ENCODE results near the gene CFAP99.

The CFAP99 gene

DNA sequence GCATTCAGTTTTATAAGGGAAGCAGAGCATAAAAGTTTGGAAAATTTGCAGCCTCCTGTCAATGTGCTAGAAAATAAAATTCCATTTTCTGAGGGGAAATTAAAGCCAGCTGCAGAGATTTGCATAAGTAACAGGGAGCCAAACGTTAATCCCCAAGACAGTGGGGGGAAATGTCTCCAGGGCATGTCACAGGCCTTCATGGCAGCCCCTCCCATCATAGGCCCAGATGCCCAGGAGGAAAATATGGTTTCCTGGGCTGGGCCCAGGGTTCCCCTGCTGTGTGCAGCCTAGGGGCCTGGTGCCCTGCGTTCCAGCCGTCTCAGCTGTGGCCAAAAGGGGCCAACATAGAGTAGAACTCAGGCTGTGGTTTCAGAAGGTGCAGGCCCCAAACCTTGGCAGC is 59.5 kb downstream of the CFAP99 start:
- no peak for DNase-seq

DNA sequence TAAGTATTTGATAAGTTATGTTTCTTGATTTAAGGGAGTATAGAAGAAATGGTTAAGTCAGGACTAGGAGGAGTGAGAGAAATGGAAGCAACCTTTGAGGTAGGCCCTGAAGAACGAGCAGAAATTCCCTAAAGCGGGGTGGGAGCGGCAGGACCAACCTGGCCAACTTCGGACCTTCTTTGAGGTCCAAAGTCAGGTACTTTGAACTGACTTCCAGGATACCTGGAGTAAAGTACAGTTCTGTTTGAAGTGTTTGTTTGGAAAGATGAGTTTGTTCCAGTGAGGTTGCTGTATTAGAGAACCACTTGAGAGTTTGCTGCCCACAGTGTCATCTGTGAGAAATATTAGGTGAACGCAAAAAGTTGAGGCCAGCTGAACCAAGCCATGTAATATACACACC is 61.9 kb downstream of the CFAP99 start:
- no peak for DNase-seq

DNA sequence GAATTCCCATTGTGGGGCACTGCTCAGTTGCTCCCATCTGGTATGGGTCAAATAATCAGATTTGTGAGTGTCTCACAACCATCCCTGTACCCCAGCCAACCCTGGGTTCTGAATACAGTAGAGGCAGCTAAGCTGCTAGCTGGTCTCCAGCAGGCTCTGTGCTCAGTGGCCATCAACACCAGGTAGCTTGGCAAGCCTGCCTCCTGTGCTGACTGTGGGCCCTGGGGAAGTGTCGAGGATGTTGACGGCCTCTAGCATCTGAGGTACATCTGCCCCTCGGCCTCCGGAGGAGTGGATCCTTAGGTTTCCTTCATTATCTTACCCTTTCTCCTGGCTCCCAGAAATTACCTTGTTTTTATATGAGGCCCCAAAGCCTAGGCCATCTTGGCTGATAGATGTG is 63.4 kb downstream of the CFAP99 start:
- DNase-seq, result no peak

DNA sequence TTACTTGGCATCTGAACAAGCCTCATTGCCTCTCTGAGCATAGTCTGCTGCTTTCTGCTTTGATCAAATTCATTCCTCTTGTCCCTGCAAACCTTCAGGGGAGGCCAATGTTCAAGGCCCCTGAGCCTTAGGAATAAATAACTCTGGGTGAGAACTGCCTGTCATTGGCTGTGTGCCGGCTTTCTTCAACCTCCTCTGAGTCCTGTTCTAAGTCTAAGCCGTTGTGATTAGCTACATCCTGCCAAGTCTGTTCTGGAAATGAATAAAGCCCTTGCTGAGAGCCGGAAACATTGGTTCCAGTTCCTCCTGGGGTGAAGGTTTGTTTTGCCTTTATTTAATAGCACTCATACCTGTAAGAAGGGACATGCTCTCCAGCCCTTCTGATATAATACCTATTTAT is 63.9 kb downstream of the CFAP99 start:
- DNase-seq, result peak; percentile 42

DNA sequence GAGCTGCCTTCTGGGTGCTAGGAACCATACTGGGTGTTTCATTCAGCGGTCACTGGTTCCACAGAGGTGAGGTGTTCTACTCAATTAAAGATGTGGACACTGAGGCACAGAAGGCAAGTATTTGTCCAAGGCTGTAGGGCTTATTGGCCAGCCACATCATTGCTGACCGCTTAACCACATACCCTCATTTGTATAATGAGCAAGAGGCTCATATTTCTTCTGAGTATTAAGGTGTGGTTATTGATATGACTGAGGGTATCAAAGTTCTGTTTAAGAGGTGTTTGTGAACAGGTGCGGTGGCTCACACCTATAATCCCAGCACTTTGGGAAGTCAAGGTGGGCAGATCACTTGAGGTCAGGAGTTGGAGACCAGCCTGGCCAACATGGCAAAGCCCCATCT is 64.5 kb downstream of the CFAP99 start:
- DNase-seq, result no peak

DNA sequence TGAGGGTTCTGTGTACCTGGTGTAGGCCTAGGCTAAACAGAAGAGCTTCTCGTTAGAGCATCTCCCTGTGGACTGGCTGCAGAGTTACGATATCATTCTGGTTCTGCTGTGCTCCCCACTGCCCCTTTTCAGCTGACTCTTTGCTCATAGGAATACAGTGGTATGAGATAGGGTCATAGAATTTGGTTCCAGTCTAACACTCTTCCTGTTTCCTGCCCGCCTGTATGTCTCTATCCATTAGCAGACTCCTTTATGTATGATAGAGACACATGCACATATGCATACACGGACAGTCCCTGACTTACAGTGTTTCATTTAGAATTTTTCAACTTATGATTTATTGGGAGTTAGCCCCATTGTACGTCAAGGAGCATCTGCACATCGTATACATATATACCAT is 65.4 kb downstream of the CFAP99 start:
- DNase-seq, result no peak

DNA sequence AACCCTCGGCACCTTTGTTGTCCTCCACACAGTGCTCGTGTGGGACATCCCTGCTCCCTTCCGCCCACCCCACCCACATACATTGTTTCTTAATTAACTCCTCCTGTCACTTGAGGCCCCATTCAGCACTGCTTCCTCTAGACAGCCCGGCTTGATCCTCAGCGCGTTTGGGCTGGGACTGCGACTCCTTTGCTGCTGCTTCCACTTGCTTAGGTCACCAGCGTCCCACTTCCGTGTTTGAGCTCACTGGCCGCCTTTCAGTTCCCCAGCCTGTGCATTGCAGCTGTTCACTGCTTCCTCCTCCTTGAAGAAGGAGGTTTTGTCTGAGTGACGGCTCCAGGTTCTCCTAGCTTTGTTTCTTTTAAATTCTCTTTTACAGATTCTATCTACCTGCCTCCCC is 66.2 kb downstream of the CFAP99 start:
- DNase-seq, result peak; percentile 45

DNA sequence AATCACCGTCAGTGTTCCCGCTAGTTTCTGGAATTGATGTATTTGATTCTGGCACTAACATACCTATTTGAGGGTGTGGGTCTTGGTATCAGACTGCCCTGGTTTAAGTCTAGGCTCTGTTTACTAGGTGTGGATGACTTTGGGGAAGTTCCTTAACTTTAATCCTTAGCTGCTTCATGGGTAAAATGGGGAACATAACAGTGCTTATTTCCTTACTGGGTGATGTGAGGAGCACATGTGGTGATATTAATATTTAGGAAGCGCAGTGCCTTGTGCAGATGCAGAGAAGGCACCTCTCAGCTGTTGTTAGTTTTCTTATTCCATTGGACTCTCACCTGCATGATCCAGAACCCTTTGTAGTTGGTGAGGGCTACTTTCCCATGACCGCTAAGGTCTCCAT is 67.2 kb downstream of the CFAP99 start:
- no peak for DNase-seq

DNA sequence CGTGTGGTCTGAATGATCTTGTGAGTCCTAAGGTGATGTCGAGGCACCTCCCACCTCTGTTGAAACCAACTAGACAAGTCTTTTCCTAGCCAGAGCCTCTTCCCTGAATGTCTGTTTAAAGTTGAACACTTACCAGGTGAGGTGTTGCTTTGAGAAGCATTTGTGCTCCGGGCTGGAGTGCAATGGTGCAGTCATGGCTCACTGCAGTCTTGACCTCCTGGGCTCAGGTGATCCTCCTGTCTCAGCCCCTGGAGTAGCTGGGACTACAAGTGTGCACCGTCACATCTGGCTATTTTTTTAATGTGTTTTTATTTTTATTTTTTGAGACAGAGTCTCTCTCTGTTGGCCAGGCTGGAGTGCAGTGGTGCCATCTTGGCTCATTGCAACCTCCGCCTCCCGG is 68.2 kb downstream of the CFAP99 start:
- no peak for DNase-seq

DNA sequence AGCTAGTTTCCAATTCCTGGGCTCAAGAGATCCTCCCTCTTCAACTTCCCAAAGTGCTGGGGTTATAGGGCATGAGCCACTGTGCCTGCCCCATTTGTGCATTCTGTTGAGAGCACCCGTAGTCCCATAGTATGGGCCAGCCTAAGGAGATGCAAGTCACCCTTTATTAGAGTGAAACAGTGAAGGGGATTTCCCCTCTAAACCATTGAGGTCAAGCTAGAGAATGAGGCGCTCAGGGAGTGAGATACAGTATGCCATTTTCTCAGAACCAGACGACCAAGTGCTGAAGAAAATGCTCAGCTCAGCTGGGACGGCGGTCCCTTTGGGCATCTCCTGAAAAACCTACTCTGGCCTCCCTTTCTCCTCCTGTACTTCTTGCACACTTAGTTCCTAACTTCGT is 68.9 kb downstream of the CFAP99 start:
- DNase-seq, result no peak

DNA sequence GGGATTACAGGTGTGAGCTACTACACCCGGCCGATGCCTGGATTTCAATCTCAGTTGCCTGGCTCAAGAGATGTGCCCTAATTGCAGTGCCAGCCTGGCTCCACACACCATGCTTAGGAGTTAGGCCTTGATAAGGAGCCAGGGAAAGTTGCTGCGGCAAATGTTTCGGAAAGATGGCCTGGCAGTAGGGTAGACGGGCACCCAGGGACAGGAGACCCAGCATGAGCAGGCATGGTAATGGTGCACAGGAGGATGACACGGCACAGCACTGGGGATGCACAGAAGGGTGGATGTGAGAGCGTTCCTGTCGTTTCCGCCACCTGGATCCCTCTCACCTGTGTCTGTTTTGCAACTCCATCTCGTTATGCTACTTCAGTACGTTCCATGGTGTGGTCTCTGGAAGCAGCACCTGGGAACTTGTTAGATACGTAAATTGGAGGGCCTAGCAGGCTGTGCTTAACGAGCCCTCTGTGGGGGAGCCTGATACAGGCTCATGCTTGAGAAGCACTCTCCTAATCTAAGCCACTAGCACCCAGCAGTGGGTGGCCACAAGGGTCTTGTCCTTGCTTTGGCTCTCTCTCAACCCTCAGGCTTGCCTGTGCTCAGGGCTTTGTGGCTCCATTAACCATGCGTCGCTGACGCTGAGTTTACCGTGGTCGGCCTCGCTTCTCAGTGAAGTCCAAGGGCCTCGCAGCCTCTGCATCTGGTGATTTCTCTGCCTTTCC is 70.5 kb downstream of the CFAP99 start:
- DNase-seq, result no peak

DNA sequence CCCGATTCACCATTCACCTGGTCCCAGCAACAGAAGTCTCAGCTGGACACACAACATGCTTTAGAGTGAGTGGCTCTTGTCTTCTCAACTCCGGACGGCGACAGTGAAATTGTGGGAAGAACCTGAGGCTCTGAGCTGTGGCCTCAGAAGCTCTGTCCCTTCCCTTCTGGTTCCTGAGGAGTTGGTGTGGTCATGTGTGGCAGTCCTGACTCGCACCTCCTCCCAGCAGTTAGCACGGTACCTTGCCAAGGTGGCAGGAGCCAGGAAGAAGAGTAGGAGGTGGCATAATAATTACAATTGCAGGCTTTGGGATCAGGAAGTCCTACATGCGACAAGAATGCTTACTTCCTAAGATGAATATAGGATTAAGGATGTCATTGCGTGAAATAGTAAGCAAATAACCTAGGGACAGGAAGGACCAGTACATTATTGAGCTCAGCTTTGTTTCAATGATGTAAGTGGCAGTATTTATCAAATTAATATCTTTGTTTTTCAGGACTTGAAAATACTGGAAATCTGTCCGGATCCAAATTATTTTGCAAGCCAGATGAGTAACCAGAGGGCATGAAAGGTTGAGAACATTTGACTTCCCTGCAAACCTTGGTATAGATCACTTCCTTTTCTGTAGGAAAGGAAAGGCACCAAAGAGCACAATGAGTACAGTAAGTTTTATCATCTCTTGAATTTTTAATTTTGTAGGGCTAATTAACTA is 71.2 kb downstream of the CFAP99 start:
- DNase-seq, result no peak

DNA sequence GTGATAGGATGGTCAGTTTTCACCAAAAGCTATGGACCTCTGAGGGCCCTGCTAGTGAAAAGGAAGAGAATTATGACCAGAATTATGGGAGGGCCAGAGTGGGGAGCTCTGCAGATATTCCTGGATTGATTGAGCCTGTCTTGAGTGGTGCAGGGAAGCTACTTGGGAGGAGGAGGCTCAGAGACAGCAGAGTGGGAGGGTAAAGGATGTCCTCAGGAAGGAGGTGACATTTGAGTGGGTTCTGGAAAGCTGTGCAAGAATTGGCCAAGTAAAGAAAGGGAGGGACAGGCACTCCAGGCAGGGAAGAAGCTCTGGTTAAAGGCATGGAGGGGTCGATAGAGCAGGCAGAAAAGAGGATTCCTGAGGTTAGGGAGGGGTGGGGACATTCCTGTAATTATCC is 74.2 kb downstream of the CFAP99 start:
- no peak for DNase-seq

DNA sequence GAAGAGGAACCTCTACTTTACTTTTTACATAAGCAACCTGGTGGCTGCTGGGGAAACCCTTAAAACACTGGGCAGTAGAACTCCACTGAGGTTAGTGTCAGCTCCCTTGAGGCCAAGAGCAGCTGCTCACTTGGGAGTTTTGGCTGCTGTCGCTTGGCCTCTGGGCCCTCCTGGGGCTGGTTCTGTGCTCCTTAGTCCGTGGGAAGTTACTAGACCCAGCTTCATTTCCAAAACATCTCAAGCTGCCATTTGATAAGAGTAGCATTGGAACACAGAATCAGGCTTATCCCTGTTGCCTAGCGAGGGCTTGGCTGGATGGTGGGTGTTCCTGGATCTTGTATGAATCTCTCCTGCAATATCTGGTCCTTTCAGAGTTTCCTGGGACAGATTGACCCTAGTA is 76.2 kb downstream of the CFAP99 start:
- no peak for DNase-seq

DNA sequence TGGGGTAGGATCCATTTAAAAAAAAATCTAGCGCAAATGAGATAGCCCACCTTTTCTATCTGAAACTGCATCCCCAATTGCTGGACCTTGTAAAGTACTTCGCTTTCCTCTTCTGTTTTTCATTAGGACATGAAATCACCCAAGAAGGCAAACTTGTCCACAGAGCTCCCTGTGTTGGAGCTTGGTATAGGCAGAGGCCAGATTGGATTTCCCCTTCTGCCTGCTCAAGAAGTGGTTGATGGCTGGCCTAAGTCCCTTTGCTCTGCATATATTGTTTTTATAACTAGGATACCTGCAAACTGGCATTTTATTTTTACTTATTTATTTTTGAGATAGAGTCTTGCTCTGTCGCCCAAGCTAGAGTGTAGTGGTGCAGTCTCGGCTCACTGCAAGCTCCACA is 78.6 kb downstream of the CFAP99 start:
- DNase-seq, result no peak

DNA sequence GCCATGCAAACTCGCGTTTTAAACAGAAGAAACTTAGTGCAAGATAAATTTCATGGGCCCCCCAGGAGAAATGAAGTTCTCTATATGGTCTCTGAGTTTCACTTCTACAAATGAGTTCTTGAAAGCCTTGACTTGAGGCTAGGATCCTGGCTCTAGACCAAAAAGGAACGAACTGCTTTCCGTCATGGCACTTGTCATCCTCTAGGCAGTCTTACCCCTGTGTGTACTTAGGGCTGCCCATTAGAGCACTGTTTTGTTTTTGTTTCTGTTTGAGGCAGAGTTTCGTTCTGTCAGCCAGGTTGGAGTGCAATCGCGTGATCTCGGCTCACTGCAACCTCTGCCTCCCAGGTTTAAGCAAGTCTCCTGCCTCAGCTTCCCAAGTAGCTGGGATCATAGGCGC is 79.2 kb downstream of the CFAP99 start:
- DNase-seq, result no peak

DNA sequence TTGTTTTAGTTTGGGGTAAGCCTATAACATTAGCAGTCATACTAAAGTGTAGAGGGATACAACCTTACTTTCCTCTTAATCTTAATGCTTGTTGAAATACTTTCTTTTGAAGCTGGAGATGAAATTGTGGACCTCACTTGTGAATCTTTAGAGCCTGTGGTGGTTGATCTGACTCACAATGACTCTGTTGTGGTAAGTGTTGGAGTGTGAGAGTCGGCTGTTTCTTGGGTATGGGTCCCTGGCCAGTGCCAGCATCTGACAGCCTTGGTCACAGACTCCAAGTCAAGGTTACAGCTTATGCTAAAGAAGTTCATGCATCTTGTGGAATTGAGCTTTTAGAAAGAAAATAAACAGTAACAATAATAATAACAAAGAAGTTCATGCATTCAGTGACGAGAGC is 81.8 kb downstream of the CFAP99 start:
- DNase-seq, result no peak

DNA sequence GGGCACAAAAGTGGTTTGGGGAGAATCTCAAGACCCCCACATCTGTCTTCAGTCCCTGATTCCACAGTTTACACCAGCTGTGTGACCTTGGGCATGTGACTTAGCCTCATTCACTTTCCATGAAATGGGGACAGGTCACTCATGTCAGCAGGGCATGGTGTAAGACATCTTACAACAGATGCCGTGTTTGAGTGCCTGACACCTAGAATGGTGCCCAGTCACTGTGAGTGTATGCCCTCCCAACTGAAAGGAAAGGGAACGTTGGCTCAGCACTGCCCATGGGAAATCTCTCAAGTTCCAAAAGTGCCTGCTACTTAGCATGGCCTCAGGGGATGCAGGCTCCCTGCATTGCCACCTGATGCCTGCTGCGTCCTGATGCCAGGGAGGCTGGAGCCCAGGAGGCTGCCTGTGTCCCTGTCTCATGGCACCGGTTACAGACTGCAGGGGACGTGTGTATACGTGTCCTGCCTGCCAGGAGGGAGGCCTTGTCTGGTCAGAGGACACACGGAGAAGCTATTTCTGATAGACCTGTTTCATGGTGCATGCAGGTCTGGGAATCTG is 82.4 kb downstream of the CFAP99 start:
- no peak for DNase-seq

DNA sequence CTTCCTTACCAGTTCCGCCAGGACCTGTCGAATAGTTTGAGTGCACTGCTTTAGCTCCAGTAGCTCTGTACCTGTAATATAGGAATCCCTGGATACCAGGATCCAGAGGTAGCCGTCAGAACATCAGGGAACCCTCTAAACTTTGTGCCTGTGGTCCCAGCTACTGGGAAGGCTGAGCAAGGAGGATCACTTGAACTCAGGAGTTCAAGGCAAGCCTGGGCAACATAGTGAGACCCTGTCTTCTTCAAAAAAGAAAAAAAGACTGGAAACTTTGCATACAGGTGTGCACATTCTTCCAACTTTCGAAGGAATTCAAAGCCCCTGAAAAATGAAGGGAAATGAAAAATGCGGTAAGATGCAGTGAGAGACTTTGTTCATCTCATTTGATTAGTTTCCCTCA is 85.1 kb downstream of the CFAP99 start:
- no peak for DNase-seq

DNA sequence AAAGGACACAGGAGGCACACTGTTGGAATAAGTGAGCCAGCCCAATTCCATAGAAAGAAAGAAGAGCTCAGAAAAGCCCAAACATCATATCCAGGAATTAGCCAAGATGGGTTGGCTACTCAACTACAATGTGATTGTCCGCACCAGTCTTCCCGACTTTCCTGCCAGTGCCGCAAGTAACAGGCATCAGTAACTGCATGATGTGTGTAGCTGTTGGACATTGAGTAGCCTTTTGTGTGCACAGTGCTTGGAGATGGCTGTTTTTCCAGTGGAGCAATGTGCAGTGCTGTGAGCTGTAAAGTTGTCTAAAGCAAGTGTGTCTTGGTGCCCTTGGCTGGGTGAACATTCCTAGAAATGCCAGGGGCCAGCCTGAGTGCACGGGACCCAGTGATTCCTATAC is 88.5 kb downstream of the CFAP99 start:
- no peak for DNase-seq

DNA sequence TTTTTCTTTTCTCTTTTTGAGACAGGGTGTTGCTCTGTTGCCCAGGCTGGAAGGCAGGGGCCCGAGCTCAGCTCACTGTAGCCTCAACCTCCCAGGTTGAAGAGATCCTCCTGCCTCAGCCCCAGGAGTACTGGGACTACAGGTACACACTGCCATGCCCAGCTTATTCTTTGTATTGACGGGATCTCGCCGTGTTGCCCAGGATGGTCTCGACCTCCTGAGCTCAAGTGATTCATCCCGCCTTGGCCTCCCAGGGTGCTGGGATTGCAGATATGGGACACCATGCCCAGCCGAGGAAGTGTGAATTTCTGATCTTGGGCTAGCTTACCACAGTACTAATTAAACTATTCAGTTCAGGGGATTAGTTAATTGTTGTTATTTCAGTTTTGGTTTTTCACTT is 89.1 kb downstream of the CFAP99 start:
- DNase-seq, result no peak

DNA sequence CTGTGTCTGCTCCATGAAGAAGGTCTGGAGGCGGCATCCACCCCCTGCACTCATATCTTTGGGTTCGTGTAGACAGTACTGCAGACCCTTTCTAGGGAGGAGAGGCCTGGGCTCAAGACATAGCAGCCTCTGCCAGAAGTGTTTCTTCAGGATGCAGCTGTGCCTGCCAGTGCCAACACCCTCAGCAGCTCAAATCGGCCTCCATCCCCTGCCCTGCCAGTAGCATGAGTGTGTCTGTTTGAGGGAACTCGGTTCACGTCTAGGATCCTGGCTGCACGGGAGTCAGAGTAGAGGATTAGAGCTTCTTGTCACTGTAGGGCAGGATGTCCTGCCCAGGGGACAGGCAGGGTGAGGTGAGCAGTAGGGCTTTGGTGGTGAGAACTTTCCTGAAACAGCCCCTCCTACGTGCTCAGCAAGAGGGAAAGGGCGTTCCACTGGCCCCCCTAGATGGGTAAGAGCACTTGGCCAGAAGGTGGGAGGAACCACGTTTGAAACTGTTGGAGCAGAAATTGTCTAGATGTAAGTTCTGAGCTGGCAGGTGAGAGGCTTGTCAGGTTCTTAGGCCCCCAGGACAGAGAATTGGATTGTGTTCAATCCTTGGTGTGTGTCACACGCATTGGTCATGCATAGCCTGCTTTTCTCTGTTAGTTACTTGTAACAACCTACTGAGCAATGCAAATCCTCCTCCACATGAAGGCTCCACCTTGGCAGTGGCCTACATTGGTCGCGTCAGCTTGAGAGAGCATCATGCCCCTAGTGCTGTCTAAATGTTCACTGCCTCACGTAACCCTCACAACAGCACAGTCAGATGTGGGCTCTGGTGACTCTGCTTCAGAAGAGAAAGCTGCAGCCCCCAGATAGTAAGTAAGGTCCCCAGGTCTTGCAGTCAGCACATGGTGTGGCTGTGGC is 91.8 kb downstream of the CFAP99 start:
- DNase-seq, result no peak

DNA sequence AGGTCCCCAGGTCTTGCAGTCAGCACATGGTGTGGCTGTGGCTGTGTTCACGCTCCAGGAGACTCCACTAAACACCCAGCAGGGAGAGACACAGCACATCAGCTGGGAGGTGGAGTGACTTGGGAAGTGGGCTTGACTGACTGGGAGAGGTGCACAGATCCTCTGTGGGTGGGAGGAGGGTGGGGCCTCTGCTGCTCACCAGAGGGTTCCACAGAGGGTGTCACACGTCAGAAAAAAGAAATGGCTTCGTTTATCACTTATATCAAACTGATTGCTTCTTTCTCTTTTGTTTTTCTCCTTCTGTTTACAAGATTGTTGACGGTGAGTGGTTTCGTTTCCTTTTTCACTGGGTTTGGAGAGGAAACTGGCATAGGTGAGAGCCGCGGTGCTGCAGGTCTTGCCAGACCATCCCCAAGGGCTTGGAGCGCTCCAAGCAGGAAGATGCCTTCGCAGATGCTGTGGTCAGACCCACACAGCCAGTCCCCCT is 92.9 kb downstream of the CFAP99 start:
- no peak for DNase-seq

Measured in fibroblast of skin of right biceps (primary cell).